HG02571 (cell line): Measurements from ENCODE around the gene FSIP1.

Source experiments
- ATAC-seq: cut with Tn5 transposase; IDR thresholded peaks from one replicate; pipeline ENCODE4 v1.9.1; 2021; ENCODE audit warnings: mild to moderate bottlenecking, moderate library complexity; ENCODE audit not compliant: unreplicated experiment

Gene FSIP1

DNA sequence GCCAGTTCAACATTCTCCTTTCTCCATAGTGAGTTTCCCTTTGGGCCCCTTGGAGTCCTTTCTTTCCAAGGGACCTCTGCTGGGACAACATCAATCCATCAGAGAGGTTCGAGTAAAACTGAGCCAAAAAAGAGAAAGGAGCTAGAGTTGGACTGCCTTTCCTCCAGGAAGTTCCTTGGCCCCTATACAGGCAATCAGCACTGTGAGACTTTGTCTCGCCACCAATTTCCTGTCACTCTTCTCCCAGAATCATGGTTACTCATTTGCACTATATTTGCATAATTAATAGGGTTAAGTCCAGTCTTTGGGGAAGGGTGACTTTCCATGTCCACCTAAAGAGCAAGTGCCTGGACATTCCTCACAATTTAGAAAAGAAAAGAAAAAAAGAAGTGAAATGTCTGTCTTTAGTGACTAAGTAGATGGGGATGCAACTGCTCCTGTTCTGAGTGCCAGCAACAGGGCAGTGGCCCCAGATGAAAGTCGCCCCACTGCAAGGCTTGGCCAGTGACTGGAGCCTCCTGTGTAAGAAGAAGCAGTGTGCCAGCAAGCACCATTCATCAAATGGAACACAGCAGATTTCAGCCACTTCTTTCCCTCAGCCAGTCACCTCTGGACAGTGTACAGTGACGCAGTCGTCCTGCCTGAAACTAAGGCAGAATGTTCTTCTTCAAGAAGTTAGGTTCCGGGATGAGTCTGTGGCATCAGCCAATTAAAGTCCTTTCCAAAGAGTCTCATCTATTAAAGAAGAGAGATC lies 91.6 kb downstream of the FSIP1 start:
- ATAC-seq = no peak

DNA sequence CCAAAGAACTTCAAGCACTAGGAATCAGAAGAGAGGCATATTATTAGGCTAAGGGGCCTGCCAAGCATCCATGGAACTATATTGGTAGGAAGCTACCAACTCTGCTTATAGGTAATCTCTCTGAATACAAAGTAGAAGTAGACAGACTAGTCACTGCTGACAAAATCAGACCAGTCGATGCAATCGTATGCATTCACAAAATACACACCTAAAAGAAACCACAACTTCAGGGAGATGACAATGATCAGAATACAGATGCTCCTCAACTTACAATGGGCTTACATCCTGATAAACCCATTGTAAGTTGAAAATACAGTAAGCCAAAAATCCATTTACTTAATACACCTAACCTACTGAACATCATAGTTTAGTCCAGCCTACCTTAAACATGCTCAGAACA lies 94.7 kb downstream of the FSIP1 start:
- no peak for ATAC-seq

DNA sequence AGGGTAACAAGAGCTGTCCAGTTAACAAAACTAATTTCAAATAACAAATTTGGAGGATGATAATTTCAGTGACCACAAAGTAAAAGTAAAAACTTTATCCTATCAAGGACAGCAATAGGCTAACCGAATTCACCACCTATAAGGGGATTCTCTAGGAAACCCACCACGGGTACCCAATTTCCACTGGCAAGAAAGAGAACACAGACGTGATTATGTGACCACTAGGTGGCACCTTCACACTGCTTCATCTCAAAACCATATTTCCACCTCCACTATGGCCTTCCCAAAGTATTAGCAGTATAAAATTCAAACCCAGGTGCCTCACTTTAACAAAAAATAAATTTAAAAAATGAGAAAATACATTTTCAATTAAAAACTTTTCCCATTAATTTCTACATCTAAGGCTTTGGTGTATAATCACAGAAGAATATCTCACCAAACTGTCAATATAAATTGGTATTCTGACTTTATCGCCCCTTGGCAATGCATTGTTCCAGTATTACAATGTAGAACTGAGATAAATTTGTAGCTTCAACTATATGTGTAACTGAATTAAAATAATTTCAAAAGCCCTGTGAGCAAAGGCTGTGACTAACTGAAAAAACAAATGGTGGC lies 96.5 kb downstream of the FSIP1 start:
- no peak for ATAC-seq

DNA sequence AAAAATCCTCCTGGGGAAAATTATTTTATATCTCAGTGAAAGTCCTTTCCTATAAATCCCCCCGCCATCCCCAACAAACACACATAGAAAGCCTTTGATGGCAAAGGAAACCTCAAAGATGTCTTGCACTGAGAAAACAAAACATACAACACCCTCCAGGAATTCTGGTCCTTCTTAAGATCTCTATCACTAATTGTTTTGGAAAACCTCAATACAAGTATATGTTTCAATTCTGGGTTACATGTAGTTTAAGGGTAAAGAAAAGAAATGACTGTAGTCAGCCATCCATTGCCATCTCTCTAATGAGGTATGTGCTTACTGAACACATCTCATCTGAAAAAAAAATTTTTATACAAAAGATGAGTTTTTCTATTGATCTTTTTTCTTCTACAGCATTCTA lies 97.3 kb downstream of the FSIP1 start:
- no peak for ATAC-seq

DNA sequence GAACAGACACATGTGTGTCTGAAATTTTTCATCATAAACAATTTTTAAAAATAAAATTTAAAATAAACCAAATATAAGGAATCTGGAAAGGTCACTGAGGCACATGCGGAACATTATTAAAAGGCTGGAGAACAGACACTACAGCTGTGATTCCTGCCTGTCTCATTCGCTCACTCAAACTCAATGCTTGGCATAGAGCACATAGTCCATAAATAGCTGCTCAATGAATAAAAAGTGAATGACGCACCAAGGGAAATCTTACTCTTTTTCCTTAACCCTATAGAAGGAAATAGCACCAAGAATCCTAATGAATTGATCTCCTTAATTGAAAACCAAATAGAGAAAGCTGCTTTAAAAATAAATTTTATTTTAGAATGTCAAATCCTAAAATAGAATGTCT lies 98.4 kb downstream of the FSIP1 start:
- no peak for ATAC-seq

DNA sequence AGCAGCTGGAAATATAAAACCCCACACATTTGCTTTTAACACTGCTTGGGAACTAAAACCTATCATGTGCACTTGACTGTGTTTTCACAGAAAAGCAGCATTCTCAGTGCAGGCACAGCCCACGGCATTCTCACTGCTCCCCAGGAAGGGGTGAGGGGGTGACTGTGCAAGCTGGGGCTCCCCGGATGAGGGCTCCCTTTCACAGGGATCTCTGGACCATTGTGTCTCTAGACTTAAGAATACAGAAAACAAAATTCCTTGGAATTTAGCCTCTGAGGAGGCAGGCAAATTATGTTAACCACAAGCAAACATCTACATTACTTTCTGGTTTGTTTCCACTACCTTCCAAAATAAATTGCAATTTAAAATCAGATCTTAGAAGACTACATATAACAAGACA lies 100.3 kb downstream of the FSIP1 start:
- no peak for ATAC-seq

DNA sequence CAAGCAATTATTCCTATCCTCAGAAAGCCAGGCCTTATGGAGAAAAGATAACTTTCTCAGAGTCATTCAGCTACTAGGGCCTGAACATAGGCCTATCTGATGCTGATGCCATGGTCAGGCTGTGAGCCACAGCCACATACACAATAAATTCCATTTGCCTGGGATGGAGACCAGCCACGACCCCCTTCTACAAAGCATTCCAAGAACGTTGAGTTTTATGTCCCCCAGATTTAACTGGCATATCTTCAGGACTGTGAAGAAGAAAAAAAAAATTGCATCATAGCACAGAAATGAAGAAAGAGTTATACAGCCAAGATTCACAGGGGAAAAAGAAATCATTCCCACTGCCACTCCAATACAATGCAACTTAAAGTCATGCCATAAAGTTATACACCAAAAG lies 101.8 kb downstream of the FSIP1 start:
- no peak for ATAC-seq

DNA sequence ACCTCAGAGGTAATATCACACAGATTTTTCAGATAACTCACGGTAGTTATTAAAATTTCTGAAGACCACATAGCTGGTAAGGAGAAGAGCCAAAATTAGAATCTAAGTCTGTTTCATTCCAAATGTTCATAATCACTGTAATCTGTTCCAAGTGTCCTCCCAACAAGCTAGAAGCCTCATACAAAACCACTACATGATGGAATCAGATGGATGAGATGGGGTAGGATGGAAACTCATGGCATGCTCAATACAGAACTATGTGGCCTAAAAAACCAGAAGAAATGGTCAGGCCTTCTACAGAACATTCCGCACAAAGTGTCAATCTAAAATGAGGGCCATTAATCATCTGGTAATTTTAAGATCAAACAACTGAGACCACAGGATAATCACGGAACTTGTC lies 110.0 kb downstream of the FSIP1 start:
- ATAC-seq = no peak

DNA sequence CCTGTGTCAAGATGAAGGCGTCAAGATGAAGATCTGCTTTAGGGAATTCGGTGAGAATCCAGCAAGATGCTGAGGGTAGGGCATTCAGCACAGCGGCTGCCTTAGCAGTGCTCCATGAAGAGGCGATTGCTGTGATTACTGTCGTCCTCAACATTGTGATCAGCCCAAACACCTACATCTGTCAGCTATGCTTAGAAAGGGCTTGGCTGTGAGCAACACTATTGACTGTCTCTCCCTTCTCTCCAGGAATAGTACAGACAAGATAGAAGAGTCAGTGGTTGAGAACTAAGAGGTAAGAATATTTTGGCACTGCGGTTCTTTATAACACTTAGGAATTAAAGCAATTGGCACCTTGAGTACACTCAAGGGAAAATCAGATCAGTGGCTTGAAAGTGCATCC lies 110.5 kb downstream of the FSIP1 start:
- no peak for ATAC-seq

DNA sequence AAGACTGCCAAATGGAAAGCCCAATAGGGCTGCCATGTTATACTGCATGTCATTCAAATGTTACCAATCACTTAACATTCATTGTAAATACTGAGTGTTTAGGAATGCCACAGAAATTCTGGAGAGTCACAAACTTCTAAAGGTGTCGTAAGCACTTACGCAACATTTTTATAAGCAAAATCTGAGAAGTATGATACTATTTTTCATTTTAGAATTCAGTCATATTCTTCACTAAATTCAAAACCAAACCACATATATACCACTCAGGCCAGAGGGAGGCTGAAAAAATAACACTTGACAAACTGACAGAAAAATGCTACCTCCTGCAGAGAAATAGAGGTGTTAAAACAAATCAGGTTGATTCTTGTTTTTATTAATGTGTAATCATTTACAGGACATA lies 112.0 kb downstream of the FSIP1 start:
- ATAC-seq = no peak

DNA sequence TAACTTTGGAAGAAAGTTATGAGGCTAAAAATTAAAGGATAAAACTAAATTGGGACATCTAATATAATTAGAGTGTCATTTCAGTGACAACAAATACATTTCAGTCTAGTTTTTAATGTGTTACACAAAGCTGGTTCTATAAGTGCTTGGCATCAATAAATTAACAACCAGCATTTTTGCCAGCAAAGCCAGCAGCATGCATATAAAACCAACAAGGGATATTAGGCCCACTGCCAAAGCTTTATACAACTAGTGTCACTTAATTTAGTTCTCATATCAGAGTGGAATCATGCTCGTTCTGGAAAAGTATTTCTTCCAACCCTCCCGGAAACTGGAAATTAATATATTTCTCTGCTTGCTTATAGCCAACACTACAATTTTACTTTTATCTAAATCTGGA lies 113.0 kb downstream of the FSIP1 start:
- no peak for ATAC-seq

DNA sequence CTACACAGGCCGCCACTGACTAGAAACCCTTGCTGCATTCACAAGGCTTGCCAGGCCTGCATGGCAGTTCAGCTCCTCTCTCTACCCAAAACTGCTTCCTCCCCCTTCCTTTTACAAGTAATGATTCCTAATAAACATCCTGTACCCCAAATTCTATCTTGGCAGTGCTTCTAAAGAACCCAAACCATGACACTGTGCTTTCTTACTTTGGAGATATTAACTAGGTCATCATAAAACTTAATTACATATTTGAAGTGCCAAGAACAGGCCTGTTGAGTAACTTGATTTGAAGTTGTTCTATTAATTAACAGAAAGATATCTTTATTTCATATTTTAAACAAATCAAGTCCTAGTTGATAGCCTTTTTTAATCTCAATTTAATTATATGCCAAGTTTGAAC lies 113.4 kb downstream of the FSIP1 start:
- no peak for ATAC-seq

DNA sequence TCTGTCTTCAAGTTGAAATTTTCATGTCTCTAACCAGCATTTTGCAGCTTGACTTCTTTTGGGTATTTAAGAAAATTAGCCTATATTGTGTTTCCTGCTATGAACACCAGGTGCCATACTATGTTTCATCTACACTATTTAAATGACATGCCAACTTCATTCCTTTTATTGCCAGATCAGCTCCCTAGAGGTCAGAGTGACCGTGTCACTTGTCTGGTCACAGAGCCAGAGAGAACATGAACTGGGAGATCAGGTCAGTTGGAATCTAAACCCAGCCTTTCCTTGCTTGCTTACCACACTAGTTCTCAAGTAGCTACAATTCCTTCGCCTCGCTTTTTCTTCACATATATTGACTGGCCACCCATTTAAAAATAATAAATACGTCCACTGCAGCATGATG lies 114.2 kb downstream of the FSIP1 start:
- ATAC-seq = no peak

DNA sequence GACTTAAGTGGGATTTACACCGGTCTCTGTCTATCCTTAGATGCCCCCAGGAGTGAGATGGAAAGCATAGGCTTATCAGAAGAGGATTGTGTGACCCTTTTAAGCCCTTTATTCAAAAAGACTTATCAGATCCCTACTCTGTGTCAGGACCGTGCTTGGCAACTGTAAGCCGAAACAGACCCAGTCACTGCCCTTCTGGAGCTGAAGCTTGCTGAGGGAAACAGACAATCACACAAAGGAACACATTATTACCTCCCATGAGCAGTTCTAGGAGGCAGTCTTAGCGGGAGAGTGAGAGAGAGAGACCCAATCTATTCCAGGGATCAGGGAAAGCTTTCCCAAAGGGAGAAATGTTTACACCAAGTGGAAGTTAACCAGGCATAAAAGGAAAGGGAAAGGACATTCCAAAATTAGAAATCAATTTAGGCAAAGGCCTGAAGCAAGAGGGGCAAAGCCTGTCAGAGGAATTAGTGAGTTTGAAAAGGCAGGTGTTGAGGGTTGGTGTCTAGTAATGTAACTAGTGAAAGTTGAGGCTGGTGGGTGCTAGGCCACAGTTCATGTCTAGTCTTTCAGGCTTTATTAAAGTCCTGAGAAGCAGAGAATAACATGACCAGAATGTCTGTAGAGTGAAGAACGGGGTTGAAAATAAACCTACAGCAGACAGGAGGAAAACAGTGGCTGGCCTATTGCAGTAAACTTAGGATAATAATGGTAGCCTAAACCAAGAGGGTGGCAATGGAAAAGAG lies 115.1 kb downstream of the FSIP1 start:
- ATAC-seq = no peak

DNA sequence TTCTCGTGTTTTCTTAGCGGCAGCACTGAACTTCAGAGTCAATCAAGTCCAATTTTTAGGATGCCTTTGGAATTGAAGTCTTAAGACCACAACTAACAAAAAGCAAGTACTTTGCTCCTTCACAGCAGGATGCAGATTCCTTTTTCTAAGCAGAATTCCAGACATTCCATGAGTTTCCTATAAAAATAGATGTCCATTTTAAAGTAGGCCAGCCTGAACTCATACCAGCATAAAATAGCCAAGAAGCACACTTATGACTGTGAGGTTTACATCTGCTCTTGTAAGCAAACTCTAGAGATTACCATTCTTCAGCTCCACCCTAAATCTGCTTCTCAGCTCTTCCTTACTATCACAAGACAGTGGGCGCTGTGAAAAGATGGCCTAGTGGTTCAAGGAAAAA lies 116.0 kb downstream of the FSIP1 start:
- no peak for ATAC-seq

DNA sequence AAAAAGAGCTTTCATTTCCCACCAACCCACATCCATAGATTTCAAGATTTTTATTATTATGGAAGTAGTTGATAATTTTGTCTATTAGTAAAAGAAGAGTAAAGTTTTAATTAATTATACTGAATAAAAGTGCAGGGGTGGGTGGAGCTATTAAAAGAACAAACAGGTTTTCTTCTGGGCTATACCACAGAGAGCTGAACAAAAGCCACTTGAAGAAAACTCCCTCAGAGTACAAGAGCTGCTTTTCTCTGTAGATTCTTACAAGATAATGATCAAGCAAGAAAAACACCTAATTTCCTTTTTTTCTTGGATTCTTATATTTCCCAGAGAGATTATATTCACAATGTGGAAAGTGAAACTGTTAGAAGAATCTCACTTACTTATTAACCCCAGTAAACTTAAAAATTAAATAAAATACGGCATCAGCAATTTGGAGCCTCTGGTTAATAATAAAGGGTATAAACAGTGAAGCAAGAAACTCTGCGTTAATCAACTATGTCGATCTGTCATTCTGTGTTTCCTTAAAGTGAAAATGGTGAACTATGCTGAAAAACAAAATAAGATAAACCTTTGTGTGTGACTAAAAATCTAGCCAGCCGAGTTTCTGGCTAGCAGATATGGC lies 116.9 kb downstream of the FSIP1 start:
- no peak for ATAC-seq

DNA sequence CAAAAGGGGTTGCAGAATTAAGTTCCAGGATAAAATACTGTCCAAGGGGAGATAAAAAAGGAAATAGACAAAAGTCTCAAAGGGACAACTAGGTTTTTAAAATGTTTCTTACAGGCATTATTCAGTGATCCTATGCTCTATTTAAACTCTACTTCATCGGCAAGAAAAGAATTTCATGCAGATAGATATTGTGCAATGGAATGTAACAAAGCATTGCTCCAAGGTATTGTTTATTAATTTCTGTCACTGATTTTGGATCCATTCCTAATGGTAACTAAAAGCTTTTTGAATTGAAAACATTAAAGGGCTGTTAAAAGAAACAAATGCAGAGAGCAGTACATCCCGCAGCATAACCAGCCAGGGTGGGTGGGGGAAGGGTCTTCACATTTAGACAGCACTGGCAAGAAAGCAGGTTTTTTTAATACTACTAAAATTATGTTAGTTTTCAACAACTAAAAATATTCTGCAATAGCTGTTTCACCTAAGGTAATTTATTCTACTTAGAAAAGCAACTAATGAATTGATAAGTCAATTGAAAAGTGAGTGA lies 118.9 kb downstream of the FSIP1 start:
- ATAC-seq = no peak

DNA sequence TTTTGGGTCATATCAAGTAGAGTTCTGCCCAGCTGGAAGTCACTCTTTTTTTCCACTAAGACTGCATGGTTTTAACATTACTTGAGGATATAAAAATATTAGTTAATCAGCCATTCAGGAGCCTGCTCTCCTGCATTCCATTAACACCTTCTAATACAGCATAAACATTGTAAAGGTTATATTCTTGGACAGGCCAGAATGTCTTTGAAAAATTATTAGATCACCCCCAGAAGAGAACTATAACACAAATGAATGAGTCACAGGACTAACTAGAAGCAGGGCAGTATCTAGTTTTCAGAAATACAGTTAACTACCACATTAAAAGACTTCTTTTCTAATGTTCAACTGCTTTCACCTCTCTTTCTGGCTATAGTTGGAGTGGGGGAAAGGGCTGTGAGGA lies 120.9 kb downstream of the FSIP1 start:
- no peak for ATAC-seq

DNA sequence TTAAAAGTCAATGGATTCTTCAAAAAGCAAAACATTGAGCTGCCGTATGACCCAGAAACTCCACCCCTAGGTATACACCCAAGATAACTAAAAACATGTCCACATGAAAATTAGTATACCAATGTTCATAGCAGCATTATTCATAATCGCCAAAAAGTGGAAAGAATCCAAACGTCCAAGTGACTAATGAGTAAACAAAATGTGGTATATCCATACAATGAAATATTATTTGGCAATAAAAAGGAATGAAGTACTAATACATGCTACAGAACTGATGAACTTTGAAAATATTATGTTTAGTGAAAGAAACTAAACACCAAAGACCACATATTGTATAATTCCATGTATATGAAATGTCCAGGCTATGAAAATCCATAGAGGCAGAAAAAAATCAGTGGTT lies 123.9 kb downstream of the FSIP1 start:
- ATAC-seq = no peak

DNA sequence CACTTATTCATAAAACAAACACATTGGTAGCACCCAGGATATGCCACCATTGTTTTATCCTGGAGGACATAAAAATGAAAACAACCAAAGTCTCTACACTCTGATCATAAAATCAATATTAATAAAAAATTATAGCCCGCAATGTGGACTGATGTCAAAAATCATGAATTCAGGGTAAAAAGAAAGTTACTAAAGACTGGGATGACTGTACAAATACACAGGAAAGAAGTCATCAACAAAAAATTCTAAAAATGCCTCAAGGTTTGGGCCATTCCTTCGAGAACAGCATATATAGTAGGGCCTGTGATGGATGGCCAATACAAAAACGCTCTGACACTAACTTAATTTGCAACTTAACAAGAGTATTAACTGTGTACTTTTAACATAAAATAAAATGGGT lies 125.0 kb downstream of the FSIP1 start:
- ATAC-seq = no peak

DNA sequence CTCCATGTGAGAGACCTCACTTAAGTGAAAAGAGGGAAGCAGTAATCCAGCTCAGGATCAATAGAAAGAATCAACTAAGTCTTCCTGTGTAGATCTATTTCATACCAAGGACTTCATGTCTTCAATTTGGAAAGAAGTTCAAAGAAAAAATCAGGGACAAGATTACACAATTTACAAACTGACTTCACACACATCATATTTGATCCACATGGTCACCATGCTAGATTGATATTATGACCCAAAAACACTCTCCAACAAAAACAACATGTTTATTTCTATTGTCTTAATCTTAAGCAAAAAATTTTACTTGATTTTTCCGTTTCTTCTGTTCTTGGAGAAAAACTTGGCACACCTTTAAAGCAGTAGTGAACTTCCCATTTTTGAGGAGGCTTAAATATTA lies 125.5 kb downstream of the FSIP1 start:
- ATAC-seq = no peak

DNA sequence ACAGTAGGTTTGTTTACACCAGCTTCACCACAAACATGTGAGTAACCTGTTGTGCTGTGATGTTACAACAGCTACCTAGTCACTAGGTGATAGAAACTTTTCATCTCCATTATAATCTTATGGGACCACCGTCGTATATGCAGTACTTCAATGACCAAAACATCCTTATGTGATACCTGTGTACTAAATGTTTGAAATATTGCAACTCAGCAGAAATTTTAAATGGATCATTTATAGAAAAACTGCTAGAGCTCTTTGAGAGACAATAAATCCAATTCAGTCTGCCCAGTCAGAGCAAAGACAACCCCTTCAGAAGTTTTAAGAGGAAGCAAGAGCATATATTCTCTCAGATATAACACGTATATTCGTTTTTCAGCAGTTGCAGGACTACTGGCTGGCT lies 128.3 kb downstream of the FSIP1 start:
- no peak for ATAC-seq
